ENCODE data around the gene PSME3IP1.

Gene PSME3IP1

DNA sequence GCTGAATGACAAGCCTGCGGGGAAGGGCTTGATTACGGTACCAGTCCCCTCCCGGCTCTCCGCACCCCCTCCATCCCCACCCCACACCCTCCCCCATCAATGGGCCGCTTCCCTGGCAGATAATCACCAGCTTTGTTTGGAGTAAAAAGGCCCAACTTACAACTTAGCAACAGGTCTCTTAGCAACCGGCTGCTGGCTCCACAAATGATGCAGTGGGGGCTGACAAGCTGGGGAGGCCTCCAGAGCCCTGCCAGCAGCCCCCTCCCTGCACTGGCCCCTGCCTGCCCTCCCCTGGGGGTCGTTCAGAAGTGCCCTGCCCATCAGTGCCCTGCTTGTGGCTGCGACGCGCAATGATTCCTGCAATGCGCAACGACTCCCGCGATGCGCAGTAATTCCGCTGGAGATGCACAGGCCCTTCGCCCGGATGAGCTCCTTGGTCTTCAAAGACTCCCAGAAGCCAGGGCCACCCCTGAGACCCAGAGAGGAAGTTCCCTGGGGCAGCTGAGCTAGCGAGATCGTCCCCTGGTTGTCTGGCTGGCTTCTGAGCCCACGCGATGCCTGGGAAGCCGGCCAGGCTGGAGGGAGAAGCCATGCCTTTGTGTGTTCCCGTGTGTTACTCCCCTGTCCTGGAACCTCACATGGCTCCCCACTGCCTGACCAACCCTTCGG, 70.2 kb downstream of the PSME3IP1 start:
- Histone ChIP-seq H3K4me3 (ENCODE audit: low read depth, low read length) (no peak overlapping the region), H3K27me3 (replicated peaks) (no peaks in the 10 kb centered on the region), H3K36me3 (replicated peaks) (no peaks in the 10 kb centered on the region), H3K27ac (no peak overlapping the region)
- peak; percentile 48 for DNase-seq
- no peak for TF ChIP-seq CTCF (IDR thresholded peaks at IDR 0.05; ENCODE audit: low read depth, low read length, missing control alignments)
- in situ Hi-C loops (cut with HindIII; ENCODE audit: low pct_ligation_motif_present, low sequenced_read_pairs), result no loop called here

DNA sequence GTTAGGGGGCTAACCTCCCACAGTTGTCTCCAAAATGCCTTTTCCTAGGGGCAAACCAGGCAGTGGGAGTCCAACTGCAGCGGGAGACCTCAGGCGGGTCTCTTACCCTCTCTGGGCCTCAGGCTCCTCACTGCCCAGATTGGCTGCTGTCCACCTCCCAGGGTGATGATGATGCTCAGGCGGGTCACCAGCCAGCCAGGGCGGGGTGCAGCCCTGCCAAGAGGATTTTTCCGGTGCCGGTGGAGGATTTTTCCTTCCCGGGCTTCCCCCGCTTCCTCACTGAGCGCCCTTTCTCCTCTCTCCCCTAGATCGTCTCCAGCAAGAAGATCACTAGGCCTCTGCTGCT, 70.7 kb downstream of the PSME3IP1 start:
- in situ Hi-C loops (cut with HindIII; ENCODE audit: low pct_ligation_motif_present, low sequenced_read_pairs), result no loop called here
- no peak for DNase-seq
- H3K27ac ChIP-seq, result no peak overlapping the region
- H3K4me3 ChIP-seq (ENCODE audit: low read depth, low read length), result no peak overlapping the region
- TF ChIP-seq CTCF (IDR thresholded peaks at IDR 0.05; ENCODE audit: low read depth, low read length, missing control alignments), result no peak
- H3K27me3 ChIP-seq (replicated peaks), result no peaks in the 10 kb centered on the region
- no peaks in the 10 kb centered on the region for H3K36me3 ChIP-seq (replicated peaks)

DNA sequence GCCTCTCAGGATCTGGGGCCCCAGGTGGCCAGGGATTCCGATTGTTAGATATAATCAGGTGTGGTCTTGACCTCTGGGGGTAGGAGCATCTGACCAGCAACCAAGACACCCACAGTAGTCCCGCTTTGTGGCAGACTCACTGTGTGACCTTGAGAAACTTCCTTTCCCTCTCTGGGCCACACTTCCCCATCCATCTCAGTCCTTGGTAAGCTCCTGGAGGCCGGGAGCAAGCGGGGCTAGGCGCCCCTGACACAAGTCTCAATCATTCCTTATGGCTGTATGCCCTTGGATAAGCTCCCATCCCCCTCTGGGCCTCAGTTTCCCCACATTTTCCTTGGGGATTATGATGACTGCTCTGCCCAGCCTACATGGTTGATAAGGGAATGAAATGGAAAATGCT, 72.2 kb downstream of the PSME3IP1 start:
- H3K4me3 ChIP-seq (ENCODE audit: low read depth, low read length), result no peak overlapping the region

DNA sequence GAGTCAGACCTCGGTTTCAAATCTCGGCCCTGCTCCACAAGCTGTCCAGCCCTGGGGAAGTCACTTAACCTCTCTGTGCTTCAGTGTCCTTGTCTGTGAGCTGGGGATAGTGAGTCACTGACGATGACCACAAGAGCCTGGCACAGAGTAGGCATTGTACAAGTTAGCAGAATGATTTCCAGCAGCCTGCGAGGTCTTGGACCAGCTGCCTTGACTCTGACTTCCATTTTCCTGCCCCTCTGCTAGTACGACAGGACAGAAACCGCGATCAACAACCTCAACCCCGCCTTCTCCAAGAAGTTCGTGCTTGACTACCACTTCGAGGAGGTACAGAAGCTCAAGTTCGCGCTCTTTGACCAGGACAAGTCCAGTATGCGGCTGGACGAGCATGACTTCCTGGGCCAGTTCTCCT, 72.8 kb downstream of the PSME3IP1 start:
- no peak overlapping the region for H3K27ac ChIP-seq
- no peaks in the 10 kb centered on the region for H3K27me3 ChIP-seq (replicated peaks)
- H3K4me3 ChIP-seq (ENCODE audit: low read depth, low read length), result no peak overlapping the region
- TF ChIP-seq CTCF (IDR thresholded peaks at IDR 0.05; ENCODE audit: low read depth, low read length, missing control alignments), result no peak
- DNase-seq, result peak; percentile 22
- no peaks in the 10 kb centered on the region for H3K36me3 ChIP-seq (replicated peaks)
- in situ Hi-C loops (cut with HindIII; ENCODE audit: low pct_ligation_motif_present, low sequenced_read_pairs), result no loop called here

More for the DNA sequence above, 72.2 kb downstream of the PSME3IP1 start:
- no peak overlapping the region for H3K27ac ChIP-seq
- no peaks in the 10 kb centered on the region for H3K36me3 ChIP-seq (replicated peaks)
- no peaks in the 10 kb centered on the region for H3K27me3 ChIP-seq (replicated peaks)
- TF ChIP-seq CTCF (IDR thresholded peaks at IDR 0.05; ENCODE audit: low read depth, low read length, missing control alignments), result no peak
- no peak for DNase-seq
- in situ Hi-C loops (cut with HindIII; ENCODE audit: low pct_ligation_motif_present, low sequenced_read_pairs), result no loop called here

GRCh38 chr16:57112403-57113041, 73.3 kb downstream of the PSME3IP1 start:
- Histone ChIP-seq H3K4me3 (ENCODE audit: low read depth, low read length) (no peak overlapping the region), H3K27ac (no peak overlapping the region), H3K36me3 (replicated peaks) (no peaks in the 10 kb centered on the region), H3K27me3 (replicated peaks) (no peaks in the 10 kb centered on the region)
- no peak for DNase-seq
- in situ Hi-C loops (cut with HindIII; ENCODE audit: low pct_ligation_motif_present, low sequenced_read_pairs), result no loop called here
- no peak for TF ChIP-seq CTCF (IDR thresholded peaks at IDR 0.05; ENCODE audit: low read depth, low read length, missing control alignments)

GRCh38 chr16:57111420-57111819, 74.4 kb downstream of the PSME3IP1 start:
- H3K36me3 ChIP-seq (replicated peaks), result no peaks in the 10 kb centered on the region
- no peak overlapping the region for H3K4me3 ChIP-seq (ENCODE audit: low read depth, low read length)
- no peaks in the 10 kb centered on the region for H3K27me3 ChIP-seq (replicated peaks)
- DNase-seq, result no peak
- in situ Hi-C loops (cut with HindIII; ENCODE audit: low pct_ligation_motif_present, low sequenced_read_pairs), result no loop called here
- no peak overlapping the region for H3K27ac ChIP-seq
- TF ChIP-seq CTCF (IDR thresholded peaks at IDR 0.05; ENCODE audit: low read depth, low read length, missing control alignments), result no peak

All from brain microvascular endothelial cell (primary cell).